Natural killer cell (primary cell): Measurements from ENCODE around the gene CACNG1. TPM values are rescaled to one million over a fixed set of nuclear protein-coding genes. Genes with fewer than 3 reads are reported as not detected.

Experiments used
- ATAC-seq, 3 donors: fragments of 150-1000 bp in 2 of 3; fragments of 200-7000 bp in 1 of 3; cut with Tn5 transposase; 1 replicate in 1 of 3; 2 replicates in 2 of 3; pipeline ENCODE4 v1.10.0; 2021; ENCODE audit warnings: mild to moderate bottlenecking in 2 of 3, moderate library complexity in 2 of 3
- DNase-seq, 2 donors: peaks; one replicate each; pipeline versions ENCODE4 v3.0.0 to v3.0.0-alpha.2; 2013 to 2021; ENCODE audit warnings: mixed read lengths in 1 of 2
- H3K27ac ChIP-seq: one replicate; pipeline ENCODE4 v1.5.1; 2013; ENCODE audit warnings: mild to moderate bottlenecking, low read length
- H3K27me3 ChIP-seq: one replicate; pipeline ENCODE4 v1.6.1; 2013; ENCODE audit warnings: low read length; ENCODE audit not compliant: control insufficient read depth, insufficient read depth
- H3K36me3 ChIP-seq: one replicate; pipeline ENCODE4 v1.6.1; 2013; ENCODE audit warnings: low read length; ENCODE audit not compliant: control insufficient read depth, insufficient read depth
- H3K4me1 ChIP-seq: one replicate; pipeline ENCODE4 v1.6.1; 2013; ENCODE audit warnings: low read length; ENCODE audit not compliant: control insufficient read depth, insufficient read depth
- H3K4me3 ChIP-seq: one replicate; pipeline ENCODE4 v1.5.1; 2013; ENCODE audit warnings: low read length
- H3K9me3 ChIP-seq: one replicate; pipeline ENCODE4 v1.6.1; 2013; ENCODE audit warnings: low read length; ENCODE audit not compliant: control insufficient read depth, insufficient read depth
- H3K27ac Mint-ChIP-seq, 2 donors: one replicate each; pipeline ENCODE4 v1.8.0; 2022; ENCODE audit warnings: mild to moderate bottlenecking in 2 of 2, mixed read lengths in 2 of 2, moderate library complexity in 1 of 2
- H3K27me3 Mint-ChIP-seq, 2 donors: one replicate each; pipeline ENCODE4 v1.8.0; 2022; ENCODE audit warnings: low read depth in 2 of 2, mixed read lengths in 2 of 2
- H3K36me3 Mint-ChIP-seq: one replicate; pipeline ENCODE4 v1.8.0; 2022; ENCODE audit warnings: mixed read lengths
- H3K4me1 Mint-ChIP-seq, 2 donors: one replicate each; pipeline ENCODE4 v1.8.0; 2022; ENCODE audit warnings: mixed read lengths in 2 of 2
- H3K4me3 Mint-ChIP-seq: one replicate; pipeline ENCODE4 v1.8.0; 2022; ENCODE audit warnings: mild to moderate bottlenecking, moderate library complexity, mixed read lengths
- H3K9me3 Mint-ChIP-seq, 2 donors: one replicate each; pipeline ENCODE4 v1.8.0; 2022; ENCODE audit warnings: mixed read lengths in 2 of 2
- WGBS: methylation state at CpG from one replicate; pipeline ENCODE4 v1.1.7; 2013; ENCODE audit warnings: missing lambda C conversion rate; ENCODE audit not compliant: insufficient coverage; 5-methylcytosine and 5-hydroxymethylcytosine counted together
- intact Hi-C: fragments of 100-400 bp; cut with micrococcal nuclease; formaldehyde crosslinking; loops from one replicate; pipeline ENCODE4 v1.14.2; 2022
- total RNA-seq, 4 donors: library from RNA; stranded (reverse); fragments of 120-200 nt in 1 of 4; gene quantifications; one replicate each; pipeline versions ENCODE4 v1.2.3 to v1.2.4, GENCODE V29; 2013 to 2022
- TF ChIP-seq, protein P1 (sequence below): fragments of 200-600 bp; IDR thresholded peaks from one replicate; pipeline ENCODE4 v1.8.0; 2022; ENCODE audit warnings: antibody characterized with exemption

The CACNG1 gene
- total RNA-seq, 3 donors from 2014 or later (not counting 1 experiment from before 2014, with no cell fraction given): not detected

DNA sequence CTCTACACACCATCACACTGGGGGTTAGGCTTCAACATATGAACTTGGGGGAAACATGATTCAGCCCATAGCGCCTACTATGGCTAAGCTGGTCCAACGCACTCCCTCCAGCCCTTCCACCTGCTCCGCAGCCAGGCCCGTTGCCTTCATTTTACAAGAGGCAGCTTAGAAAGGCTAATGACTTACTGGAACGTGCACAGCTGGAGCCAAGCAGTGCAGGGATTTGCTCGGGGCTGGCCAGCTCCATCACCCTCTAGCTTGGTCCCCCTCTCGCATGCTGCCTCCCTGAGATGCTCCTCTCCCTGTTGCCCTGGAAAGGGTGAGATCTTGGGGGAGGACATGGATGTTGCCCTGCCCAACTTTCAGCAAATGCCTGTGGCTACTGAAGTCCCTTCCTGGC, 2.8 kb upstream of the CACNG1 start:
- Histone ChIP-seq H3K4me1 (no peaks in the 10 kb centered on the region), H3K36me3 (no peaks in the 10 kb centered on the region), H3K9me3 (no peaks in the 10 kb centered on the region), H3K27me3 (no peaks in the 10 kb centered on the region), H3K4me3 (no peak overlapping the region), H3K27ac (no peak overlapping the region)
- intact Hi-C loops: no loop called here
- ATAC-seq (no peak), DNase-seq (no peak)
- H3K27me3 Mint-ChIP-seq: peaks cover 0 to 3% of the 10 kb centered on the region in 2 donors
- no peak overlapping the region for H3K4me3 Mint-ChIP-seq
- TF ChIP-seq, protein P1, sequence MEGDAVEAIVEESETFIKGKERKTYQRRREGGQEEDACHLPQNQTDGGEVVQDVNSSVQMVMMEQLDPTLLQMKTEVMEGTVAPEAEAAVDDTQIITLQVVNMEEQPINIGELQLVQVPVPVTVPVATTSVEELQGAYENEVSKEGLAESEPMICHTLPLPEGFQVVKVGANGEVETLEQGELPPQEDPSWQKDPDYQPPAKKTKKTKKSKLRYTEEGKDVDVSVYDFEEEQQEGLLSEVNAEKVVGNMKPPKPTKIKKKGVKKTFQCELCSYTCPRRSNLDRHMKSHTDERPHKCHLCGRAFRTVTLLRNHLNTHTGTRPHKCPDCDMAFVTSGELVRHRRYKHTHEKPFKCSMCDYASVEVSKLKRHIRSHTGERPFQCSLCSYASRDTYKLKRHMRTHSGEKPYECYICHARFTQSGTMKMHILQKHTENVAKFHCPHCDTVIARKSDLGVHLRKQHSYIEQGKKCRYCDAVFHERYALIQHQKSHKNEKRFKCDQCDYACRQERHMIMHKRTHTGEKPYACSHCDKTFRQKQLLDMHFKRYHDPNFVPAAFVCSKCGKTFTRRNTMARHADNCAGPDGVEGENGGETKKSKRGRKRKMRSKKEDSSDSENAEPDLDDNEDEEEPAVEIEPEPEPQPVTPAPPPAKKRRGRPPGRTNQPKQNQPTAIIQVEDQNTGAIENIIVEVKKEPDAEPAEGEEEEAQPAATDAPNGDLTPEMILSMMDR: no peak
- no peaks in the 10 kb centered on the region for H3K36me3 Mint-ChIP-seq
- WGBS: 91% methylated on average over 7 of the region's 7 CpGs
- H3K9me3 Mint-ChIP-seq: no peaks in the 10 kb centered on the region
- no peak overlapping the region for H3K27ac Mint-ChIP-seq
- no peaks in the 10 kb centered on the region for H3K4me1 Mint-ChIP-seq

DNA sequence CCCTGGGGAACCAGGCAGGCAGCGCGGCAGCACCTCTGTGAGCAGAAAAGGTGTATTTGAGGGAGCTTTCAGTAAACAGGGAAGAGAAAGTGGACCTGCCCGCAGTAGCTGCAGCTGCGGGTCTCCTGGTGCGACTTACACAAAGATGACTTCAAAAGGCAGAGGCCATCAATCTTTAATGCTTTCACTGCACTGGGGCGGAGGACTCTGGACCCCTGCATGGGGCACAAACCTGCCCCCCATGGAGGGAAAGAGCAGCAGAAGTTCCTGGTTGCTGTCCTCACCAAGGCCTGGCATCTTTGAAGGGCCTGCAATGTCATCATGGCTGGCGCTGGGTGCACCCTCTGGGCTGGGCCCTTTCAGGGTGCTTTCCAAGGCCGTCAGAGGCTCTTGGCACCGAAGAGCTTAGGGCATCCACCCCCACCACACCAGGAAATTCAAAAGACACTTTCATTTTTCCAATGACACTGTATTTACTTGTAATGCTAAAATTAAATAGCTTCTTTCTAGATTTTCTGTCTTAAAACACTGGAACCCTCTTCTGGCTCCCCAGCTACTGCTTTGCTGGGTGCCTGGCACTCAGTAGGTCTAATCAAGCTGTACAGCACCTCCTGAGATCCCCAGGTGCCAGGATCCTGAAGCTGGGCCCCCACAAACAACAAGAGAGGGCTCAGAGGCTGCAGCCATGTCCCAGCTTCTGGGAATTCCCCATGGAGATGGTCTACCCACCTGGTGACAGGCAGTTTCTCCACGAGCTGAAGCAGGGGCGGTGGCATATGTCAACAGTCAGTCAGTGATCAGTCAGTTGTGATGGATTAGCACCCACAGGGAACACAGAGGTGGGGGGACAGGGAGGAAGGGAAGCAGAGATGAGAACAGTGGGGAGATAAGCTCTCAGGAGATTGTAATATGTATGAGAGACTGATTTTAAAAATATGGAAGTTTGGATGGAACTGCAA, 2.1 kb upstream of the CACNG1 start:
- Histone ChIP-seq H3K27me3 (no peaks in the 10 kb centered on the region), H3K36me3 (no peaks in the 10 kb centered on the region), H3K9me3 (peaks cover under 1% of the 10 kb centered on the region), H3K27ac (no peak overlapping the region), H3K4me1 (no peaks in the 10 kb centered on the region), H3K4me3 (no peak overlapping the region)
- H3K4me1 Mint-ChIP-seq: no peaks in the 10 kb centered on the region
- WGBS: 73% methylated on average over 11 of the region's 11 CpGs
- H3K27me3 Mint-ChIP-seq: peaks cover 0 to 2% of the 10 kb centered on the region in 2 donors
- no peak overlapping the region for H3K27ac Mint-ChIP-seq
- no peak for DNase-seq
- no peaks in the 10 kb centered on the region for H3K9me3 Mint-ChIP-seq
- no peak for ATAC-seq
- intact Hi-C loops: no loop called here
- TF ChIP-seq, protein P1: no peak
- no peaks in the 10 kb centered on the region for H3K36me3 Mint-ChIP-seq
- H3K4me3 Mint-ChIP-seq: no peak overlapping the region

DNA sequence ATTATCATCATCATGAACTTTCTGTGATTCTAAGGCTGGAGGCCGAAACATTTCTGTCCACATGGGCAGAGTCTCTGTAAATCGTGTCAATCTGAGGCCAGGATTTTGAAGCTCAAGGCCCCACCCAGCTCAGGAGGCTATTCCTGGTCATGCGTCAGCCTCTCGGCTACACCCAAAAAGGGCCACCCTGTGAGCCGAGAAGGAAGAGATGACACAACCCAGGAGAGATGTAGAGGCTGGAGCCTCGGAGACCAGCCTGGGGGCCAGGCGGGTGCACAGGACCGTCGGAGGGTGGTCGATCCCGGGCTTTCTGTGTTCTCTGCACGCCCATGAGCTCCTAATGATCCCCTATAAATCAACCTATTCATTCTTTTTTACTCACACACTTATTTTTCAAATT, 1.1 kb upstream of the CACNG1 start:
- Mint-ChIP-seq H3K4me3 (no peak overlapping the region), H3K9me3 (peaks cover 0 to 1% of the 10 kb centered on the region in 2 donors), H3K4me1 (no peaks in the 10 kb centered on the region), H3K36me3 (peaks cover 10% of the 10 kb centered on the region), H3K27me3 (peaks cover 0 to 2% of the 10 kb centered on the region in 2 donors), H3K27ac (no peak overlapping the region)
- intact Hi-C loops: no loop called here
- Histone ChIP-seq H3K36me3 (no peaks in the 10 kb centered on the region), H3K4me1 (no peaks in the 10 kb centered on the region), H3K9me3 (peaks cover 6% of the 10 kb centered on the region), H3K27ac (no peak overlapping the region), H3K27me3 (no peaks in the 10 kb centered on the region), H3K4me3 (no peak overlapping the region)
- DNase-seq (no peak), ATAC-seq (no peak)
- TF ChIP-seq, protein P1: no peak
- 88% methylated on average over 12 of the region's 12 CpGs for WGBS
